Upper lobe of left lung (tissue), 6 donors: ENCODE data around the gene SLC37A4. TPM values are rescaled to one million over a fixed set of nuclear protein-coding genes. Genes with fewer than 3 reads are reported as not detected.
"Not testable (repeated sequence)": the region's sequence is repeated elsewhere in the genome, so short reads cannot be mapped to it uniquely, and the experiment has no call there.

Source experiments
- ATAC-seq, 2 donors: fragments of 200-7000 bp; cut with Tn5 transposase; one replicate each; pipeline ENCODE4 v1.9.1; 2022; ENCODE audit warnings: mild to moderate bottlenecking in 2 of 2, moderate library complexity in 2 of 2; ENCODE audit not compliant: low FRiP score in 2 of 2
- DNase-seq, 2 donors: peaks; one replicate each; pipeline ENCODE4 v3.0.0-alpha.2; 2019 to 2020
- H3K27ac ChIP-seq, 4 donors: fragments of 200-600 bp; sonication (generic); one replicate each; pipeline ENCODE4 v1.5.1; 2016 to 2019
- H3K27me3 ChIP-seq, 4 donors: fragments of 200-600 bp; sonication (generic); one replicate each; pipeline ENCODE4 v1.5.1; 2017 to 2019
- H3K36me3 ChIP-seq, 4 donors: fragments of 200-600 bp; sonication (generic); one replicate each; pipeline ENCODE4 v1.5.1; 2016 to 2019
- H3K4me1 ChIP-seq, 4 donors: fragments of 200-600 bp; sonication (generic); one replicate each; pipeline ENCODE4 v1.5.1; 2018 to 2019
- H3K4me3 ChIP-seq, 4 donors: fragments of 200-600 bp; sonication (generic); one replicate each; pipeline ENCODE4 v1.5.1; 2017 to 2019; ENCODE audit warnings: mild to moderate bottlenecking in 2 of 4, moderate library complexity in 1 of 4
- H3K9me3 ChIP-seq, 4 donors: fragments of 200-600 bp; sonication (generic); one replicate each; pipeline ENCODE4 v1.5.1; 2018 to 2019
- CTCF ChIP-seq, 6 experiments: fragments of 450-650 bp in 4 of 6; fragments of 200-600 bp in 2 of 6; sonication (generic) in 2 of 6; IDR thresholded peaks; one replicate each; pipeline ENCODE4 v1.5.1; 2016 to 2019; ENCODE audit warnings: antibody characterized with exemption in 6 of 6
- EP300 ChIP-seq, 4 donors: sonication (generic); formaldehyde crosslinking; IDR thresholded peaks; one replicate each; pipeline ENCODE4 v1.5.1; 2017; ENCODE audit warnings: antibody characterized with exemption in 4 of 4, control low read depth in 2 of 4
- POLR2A ChIP-seq, 4 donors: fragments of 450-650 bp; IDR thresholded peaks; one replicate each; pipeline ENCODE4 v1.5.1; 2016 to 2017; ENCODE audit warnings: antibody characterized with exemption in 4 of 4, mild to moderate bottlenecking in 2 of 4
- POLR2AphosphoS5 ChIP-seq, 2 donors: sonication (generic); formaldehyde crosslinking; IDR thresholded peaks; one replicate each; pipeline ENCODE4 v1.5.1; 2017; ENCODE audit warnings: antibody characterized with exemption in 2 of 2
- WGBS, 2 donors: methylation state at CpG; one replicate each; pipeline ENCODE4 v1.1.5; 2017 to 2018; 5-methylcytosine and 5-hydroxymethylcytosine counted together
- total RNA-seq, 6 donors: library from RNA; depleted of rRNA in 4 of 6; stranded (reverse); fragments of >200 nt in 4 of 6; gene quantifications; one replicate each; pipeline versions ENCODE4 v1.1.0 to v1.2.1, GENCODE V29; 2016 to 2021
- donor health status: DM: no; HTN: no; CAD: no; lungs with moderate emphysema.
- donor health status: DM: no; HTN: yes; CAD: no; lungs with severe emphysema.

Gene SLC37A4
- total RNA-seq, 6 donors from 2014 or later: 11.4 to 29.0 (median 19.9) TPM

DNA sequence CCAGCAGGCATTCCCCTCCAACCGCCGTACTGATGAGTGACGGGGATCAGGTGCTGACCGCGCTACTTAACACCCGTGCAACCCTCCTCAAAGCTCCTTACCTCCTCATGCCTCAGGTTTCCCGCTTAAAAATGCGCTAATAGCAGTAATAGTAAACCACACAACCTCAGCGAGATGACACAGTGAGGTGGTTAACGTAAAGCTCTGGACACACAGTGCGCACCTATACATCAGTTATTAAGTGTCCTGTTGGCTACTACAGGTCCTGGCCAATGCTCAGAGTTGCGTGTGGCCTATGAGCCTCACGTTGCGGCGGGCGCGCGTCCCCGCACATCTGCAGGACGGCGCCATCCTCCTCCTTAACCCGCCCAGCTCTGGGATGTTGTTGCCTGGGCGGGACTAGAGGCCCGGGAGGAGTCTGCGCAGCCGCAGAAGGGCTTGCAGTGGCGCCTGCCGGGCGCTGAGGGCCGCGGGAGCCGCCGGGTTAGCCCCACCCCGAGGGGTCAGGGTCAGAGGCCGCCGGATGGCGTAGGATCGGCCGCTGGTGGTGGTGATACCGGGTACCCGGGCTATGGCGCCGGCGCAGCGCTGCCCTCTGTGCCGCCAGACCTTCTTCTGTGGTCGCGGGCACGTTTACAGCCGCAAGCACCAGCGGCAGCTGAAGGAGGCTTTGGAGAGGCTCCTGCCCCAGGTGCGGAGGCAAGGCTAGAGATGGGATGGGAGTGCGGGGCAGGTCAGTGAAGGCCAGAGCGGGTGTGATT, 32.9 kb downstream of the SLC37A4 start, which contains the start of gene CENATAC:
TSS of gene CENATAC (plus strand) at position 512 of the 761 bp plus-strand sequence. CDS start at position 572, 60 bp downstream.
- Histone ChIP-seq H3K36me3 (peaks cover 0 to 33% (median 20%) of the 10 kb centered on the region in 4 donors), H3K4me3 (peak within 1 kb of the TSS; percentile 89 to 94 (median 92)), H3K4me1 (peaks cover 19 to 30% (median 22%) of the 10 kb centered on the region in 4 donors), H3K9me3 (no peaks in the 10 kb centered on the region), H3K27ac (peak within 1 kb of the TSS; percentile 80 to 92 (median 89)), H3K27me3 (no peaks in the 10 kb centered on the region)
- no peak for TF ChIP-seq EP300 (IDR thresholded peaks at IDR 0.05)
- peak in 3 of 4 donors; percentile 63 to 88 (median 86) for TF ChIP-seq POLR2A (IDR thresholded peaks at IDR 0.05)
- TF ChIP-seq CTCF (IDR thresholded peaks at IDR 0.05): peak in 3 of 6 experiments; percentile 40 to 51 (median 45)
- TF ChIP-seq POLR2AphosphoS5 (IDR thresholded peaks at IDR 0.05): peak; percentile 87 to 89
- ATAC-seq (peak; percentile 98 to 100), DNase-seq (peak; percentile 97 to 99)
- WGBS, 2 donors: 0% methylated on average over 5 to 34 of the region's 54 CpGs

- WGBS, 2 donors: 14 to 16% methylated on average over 20 to 22 of the region's 22 CpGs
- H3K4me1 ChIP-seq: peaks cover 19 to 30% (median 22%) of the 10 kb centered on the region in 4 donors
- ATAC-seq (peak; percentile 44 to 49), DNase-seq (no peak)
- peaks cover 0 to 26% (median 15%) of the 10 kb centered on the region in 4 donors for H3K36me3 ChIP-seq
- H3K27me3 ChIP-seq: no peaks in the 10 kb centered on the region
- TF ChIP-seq CTCF (IDR thresholded peaks at IDR 0.05) (peak in 2 of 6 experiments; percentile 9 to 32), POLR2AphosphoS5 (IDR thresholded peaks at IDR 0.05) (no peak), EP300 (IDR thresholded peaks at IDR 0.05) (no peak), POLR2A (IDR thresholded peaks at IDR 0.05) (no peak)
- H3K4me3 ChIP-seq: peak overlapping the region; percentile 54 to 94 (median 90)
- peak overlapping the region; percentile 41 to 92 (median 89) for H3K27ac ChIP-seq
- no peaks in the 10 kb centered on the region for H3K9me3 ChIP-seq
Observed at GRCh38 chr11:118996926-118997626, 33.6 kb downstream of the SLC37A4 start.

GRCh38 chr11:118991486-118992038, 39.1 kb downstream of the SLC37A4 start:
- H3K36me3 ChIP-seq, H3K9me3 ChIP-seq, ATAC-seq, H3K27me3 ChIP-seq, H3K4me1 ChIP-seq, H3K4me3 ChIP-seq, H3K27ac ChIP-seq: not testable (repeated sequence)
- WGBS, 2 donors: 97 to 98% methylated on average over 13 to 29 of the region's 44 CpGs
- peak in 1 of 2 donors; percentile 71 for DNase-seq

GRCh38 chr11:118988280-118988679, 42.4 kb downstream of the SLC37A4 start:
- ATAC-seq: no peak

DNA sequence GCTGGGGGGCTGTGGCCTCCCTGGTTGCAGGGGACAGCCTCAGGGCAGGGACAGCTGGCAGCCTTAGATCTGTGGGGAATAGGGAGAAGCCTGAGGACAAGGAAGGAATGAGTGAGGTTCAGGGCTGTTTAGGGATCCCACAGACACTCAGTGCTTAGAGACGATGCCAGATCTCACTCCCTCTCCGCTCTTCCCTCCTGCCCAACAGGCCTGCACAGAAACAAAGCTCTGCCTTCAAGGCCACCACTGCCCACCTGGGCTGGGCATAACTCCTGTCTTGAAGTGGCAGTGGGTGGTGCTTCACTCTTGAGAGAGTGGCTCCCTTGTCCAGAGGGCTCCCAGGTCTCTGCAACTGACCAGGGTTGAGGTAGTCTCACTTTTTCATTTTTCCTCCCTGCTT, 45.9 kb downstream of the SLC37A4 start:
- Histone ChIP-seq H3K27ac (peak overlapping the region in 2 of 4 donors; percentile 21 to 23), H3K36me3 (no peaks in the 10 kb centered on the region), H3K4me1 (peaks cover 9 to 14% (median 10%) of the 10 kb centered on the region in 4 donors), H3K9me3 (no peaks in the 10 kb centered on the region), H3K4me3 (no peak overlapping the region), H3K27me3 (no peaks in the 10 kb centered on the region)
- ATAC-seq (peak in 1 of 2 donors; percentile 56), DNase-seq (no peak)
- 72 to 81% methylated on average over 2 of the region's 2 CpGs for WGBS, 2 donors
- TF ChIP-seq POLR2A (IDR thresholded peaks at IDR 0.05) (no peak), POLR2AphosphoS5 (IDR thresholded peaks at IDR 0.05) (no peak), EP300 (IDR thresholded peaks at IDR 0.05) (no peak), CTCF (IDR thresholded peaks at IDR 0.05) (no peak)

More at GRCh38 chr11:118988280-118988679, 42.4 kb downstream of the SLC37A4 start:
- H3K27ac ChIP-seq: no peak overlapping the region
- WGBS, 2 donors: 84 to 91% methylated on average over 5 of the region's 5 CpGs
- TF ChIP-seq EP300 (IDR thresholded peaks at IDR 0.05) (no peak), POLR2A (IDR thresholded peaks at IDR 0.05) (no peak)
- no peaks in the 10 kb centered on the region for H3K27me3 ChIP-seq
- no peak overlapping the region for H3K4me3 ChIP-seq
- H3K9me3 ChIP-seq: no peaks in the 10 kb centered on the region
- no peaks in the 10 kb centered on the region for H3K36me3 ChIP-seq
- DNase-seq: no peak
- peaks cover 0 to 4% (median 0%) of the 10 kb centered on the region in 4 donors for H3K4me1 ChIP-seq

GRCh38 chr11:118984337-118984736, 46.3 kb downstream of the SLC37A4 start:
- not testable (repeated sequence) for H3K9me3 ChIP-seq, H3K36me3 ChIP-seq, H3K4me3 ChIP-seq, H3K27me3 ChIP-seq, ATAC-seq, DNase-seq
- WGBS, 2 donors: 53 to 62% methylated on average over 6 to 8 of the region's 8 CpGs
- Histone ChIP-seq H3K4me1 (peaks cover 11 to 17% (median 12%) of the 10 kb centered on the region in 4 donors), H3K27ac (peak overlapping the region in 2 of 4 donors; percentile 21 to 23)
